Endothelial cell of umbilical vein (primary cell): ENCODE data around the gene WDR49. TPM values are rescaled to one million over a fixed set of nuclear protein-coding genes. Genes with fewer than 3 reads are reported as not detected.

ENCODE experiments used
- BruUV-seq: library from RNA; stranded (reverse); fragments of 400-500 nt; replicated peaks from 2 replicates; lab custom pipeline; 2021; lab: Mats Ljungman, UMichigan
- CTCF ChIA-PET: fragments of 300-600, 350-600 bp; sonication (Branson Sonifier 250); formaldehyde crosslinking; loops from one replicate; lab custom pipeline; 2021; ENCODE audit warnings: antibody characterized with exemption, inconsistent platforms; lab: Charles Lee
- POLR2A ChIA-PET: fragments of 300-600, 350-600 bp; sonication (Branson Sonifier 250); formaldehyde crosslinking; loops from one replicate; lab custom pipeline; 2021; ENCODE audit warnings: antibody characterized with exemption, inconsistent platforms; lab: Charles Lee
- DNase-seq: peaks from one replicate; pipeline ENCODE4 v3.0.0-alpha.2; 2011; ENCODE audit warnings: low read depth, low spot score
- FAIRE-seq: peaks from 2 replicates; lab custom pipeline; 2011; peaks lifted over from hg19 to GRCh38; lab: Jason Lieb, UNC
- H2AFZ ChIP-seq: 2 replicates; pipeline ENCODE4 v1.6.0; 2012; ENCODE audit warnings: low read depth, low read length, control low read depth, inconsistent platforms
- H3K27ac ChIP-seq: 2 replicates; pipeline ENCODE4 v1.5.1; 2011; ENCODE audit warnings: low read depth, mild to moderate bottlenecking, control low read depth, low read length, moderate library complexity; ENCODE audit not compliant: insufficient read depth
- H3K27me3 ChIP-seq, 2 experiments: 2 replicates each; pipeline versions ENCODE4 v1.6.0 to v1.6.1; 2011; ENCODE audit warnings: low read length in 2 of 2, mixed read lengths in 1 of 2; ENCODE audit not compliant: control insufficient read depth in 2 of 2, insufficient read depth in 2 of 2
- H3K36me3 ChIP-seq, 2 experiments: 2 replicates in 1 of 2; 3 replicates in 1 of 2; pipeline ENCODE4 v1.5.1; 2011; ENCODE audit warnings: low read length in 2 of 2, mild to moderate bottlenecking in 1 of 2, moderate library complexity in 1 of 2; ENCODE audit not compliant: control insufficient read depth in 2 of 2, insufficient read depth in 2 of 2; ENCODE audit errors: extremely low read depth in 1 of 2
- H3K4me1 ChIP-seq: 3 replicates; pipeline ENCODE4 v1.5.1; 2011; ENCODE audit warnings: mild to moderate bottlenecking, low read length; ENCODE audit not compliant: control insufficient read depth, insufficient read depth; ENCODE audit errors: extremely low read depth
- H3K4me2 ChIP-seq: 2 replicates; pipeline ENCODE4 v1.6.1; 2011; ENCODE audit warnings: low read length, control low read depth, mixed read lengths; ENCODE audit not compliant: insufficient read depth
- H3K4me3 ChIP-seq, 3 experiments: fragments of 200-600 bp in 1 of 3; sonication (generic), shearing (Covaris generic) in 1 of 3; replicated peaks in 1 of 3; 2 replicates each; pipeline ENCODE4 v1.5.1; 2011 to 2016; ENCODE audit warnings: control low read depth in 3 of 3, low read length in 3 of 3, mild to moderate bottlenecking in 2 of 3, inconsistent platforms in 1 of 3, low read depth in 1 of 3, moderate library complexity in 1 of 3; ENCODE audit not compliant: insufficient read depth in 1 of 3
- H3K79me2 ChIP-seq: 2 replicates; pipeline ENCODE4 v1.6.0; 2012; ENCODE audit warnings: low read length, inconsistent platforms; ENCODE audit not compliant: control insufficient read depth, insufficient read depth
- H3K9ac ChIP-seq: replicated peaks from 2 replicates; pipeline ENCODE3; 2011; ENCODE audit warnings: low read length, control low read depth; ENCODE audit not compliant: insufficient read depth; ENCODE audit errors: extremely low read depth
- H3K9me1 ChIP-seq: replicated peaks from 3 replicates; pipeline ENCODE4 v1.6.0; 2011; ENCODE audit warnings: mild to moderate bottlenecking, low read length; ENCODE audit not compliant: control insufficient read depth, insufficient read depth; ENCODE audit errors: extremely low read depth
- H3K9me3 ChIP-seq: replicated peaks from 2 replicates; pipeline ENCODE4 v1.5.1; 2012; ENCODE audit warnings: low read length, inconsistent platforms; ENCODE audit not compliant: control insufficient read depth, insufficient read depth
- H4K20me1 ChIP-seq: replicated peaks from 2 replicates; pipeline ENCODE3; 2011; ENCODE audit warnings: mild to moderate bottlenecking, low read length; ENCODE audit not compliant: control insufficient read depth, insufficient read depth; ENCODE audit errors: extremely low read depth
- EZH2 ChIP-seq: IDR thresholded peaks from 2 replicates; pipeline ENCODE4 v1.6.1; 2012; ENCODE audit warnings: borderline replicate concordance, low read depth, mild to moderate bottlenecking, moderate library complexity, low read length, inconsistent platforms; ENCODE audit not compliant: severe bottlenecking
- GATA2 ChIP-seq: IDR thresholded peaks from 2 replicates; pipeline ENCODE4 v1.7.0; 2011; ENCODE audit warnings: low read depth, mild to moderate bottlenecking, moderate library complexity, mixed read lengths, low read length; ENCODE audit not compliant: insufficient read length, insufficient read depth
- dilution Hi-C: fragments of 300-500 bp; cut with MboI; formaldehyde crosslinking; loops from one replicate; pipeline ENCODE4 v1.15.0; 2019; ENCODE audit warnings: low sequenced_read_pairs; ENCODE audit not compliant: extremely low pct_ligation_motif_present
- intact Hi-C: fragments of 100-400 bp; cut with micrococcal nuclease; formaldehyde crosslinking; loops from one replicate; pipeline ENCODE4 v1.10.0; 2022
- polyA plus RNA-seq, 4 experiments: library from polyadenylated mRNA; depleted of rRNA in 3 of 4; stranded (reverse) in 3 of 4; unstranded in 1 of 4; fragments of >200 nt; gene quantifications; 2 replicates each; pipeline versions ENCODE4 v1.2.1 to v1.2.3, GENCODE V29; 2011 to 2012; ENCODE audit warnings: missing spikeins in 1 of 4
- total RNA-seq: library from RNA; stranded (reverse); gene quantifications from 2 replicates; pipeline ENCODE4 v1.2.3, GENCODE V29; 2021
- TF ChIP-seq, protein P1 (sequence below), 2 donors: IDR thresholded peaks; 1 replicate in 1 of 2; 2 replicates in 1 of 2; pipeline ENCODE4 v1.5.1; 2011; ENCODE audit warnings: low read length in 2 of 2, mild to moderate bottlenecking in 2 of 2, moderate library complexity in 2 of 2, control low read depth in 1 of 2, inconsistent platforms in 1 of 2, low read depth in 1 of 2; ENCODE audit not compliant: insufficient read depth in 1 of 2; ENCODE audit errors: extremely low read depth in 1 of 2
- TF ChIP-seq, protein P2 (sequence below): IDR thresholded peaks from 2 replicates; pipeline ENCODE4 v1.6.1; 2011; ENCODE audit not compliant: insufficient read depth, insufficient read length

Gene WDR49
- total and polyA plus RNA-seq, 2 donors (not counting 3 experiments of a cell fraction or from before 2014, with no cell fraction given): not detected

DNA sequence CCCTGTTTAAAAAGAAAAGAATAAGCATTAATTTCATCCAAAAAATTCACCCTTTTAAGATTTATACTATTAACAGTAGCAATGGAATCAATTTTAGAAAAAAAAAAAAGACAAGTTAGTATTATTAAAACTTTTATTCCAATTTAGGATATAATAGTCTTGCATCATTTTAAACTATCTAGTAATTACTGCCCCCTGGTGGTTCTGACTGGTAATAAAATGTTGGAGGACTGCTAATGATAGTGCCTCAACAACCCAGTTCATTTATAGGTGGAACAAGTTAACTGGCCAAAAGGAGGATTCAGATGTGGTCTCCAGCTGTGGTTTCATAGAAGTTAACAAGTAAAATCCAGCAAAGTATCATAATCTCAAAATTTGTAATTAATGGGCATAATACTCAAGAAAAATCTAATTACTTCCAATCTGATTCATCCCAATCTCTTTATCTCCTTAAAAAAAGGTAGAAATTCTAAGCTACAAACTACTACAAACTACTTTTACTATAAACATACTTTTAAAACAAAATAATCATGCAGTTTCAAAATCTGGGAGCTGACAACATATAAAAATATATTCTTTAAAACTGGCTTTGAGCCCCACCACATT is 30.7 kb upstream of the WDR49 start:
- Histone ChIP-seq H3K9me3 (no peaks in the 10 kb centered on the region), H4K20me1 (no peaks in the 10 kb centered on the region), H3K4me1 (no peaks in the 10 kb centered on the region), H3K36me3 (peaks cover 0 to 11% of the 10 kb centered on the region in 2 experiments), H3K9me1 (no peaks in the 10 kb centered on the region), H3K9ac (no peak overlapping the region), H3K27ac (no peak overlapping the region), H3K4me2 (no peak overlapping the region), H2AFZ (no peak overlapping the region), H3K79me2 (no peaks in the 10 kb centered on the region), H3K4me3 (no peak overlapping the region), H3K27me3 (no peaks in the 10 kb centered on the region)
- CTCF ChIA-PET: interaction anchor here (0.7 to 3.4 kb wide), 21 partner anchors 9 to 481 kb away, joined by 3 to 96 read pairs (median 6); partner anchors contain the start of genes SERPINI1 and ZBBX
- peak; percentile 74 for DNase-seq
- intact Hi-C loops: loop anchor here (1.0 to 10.0 kb wide), 3 partner anchors 277 to 1670 kb away; partner anchors contain the start of gene ZBBX
- POLR2A ChIA-PET: no interaction called here
- TF ChIP-seq, protein P1, sequence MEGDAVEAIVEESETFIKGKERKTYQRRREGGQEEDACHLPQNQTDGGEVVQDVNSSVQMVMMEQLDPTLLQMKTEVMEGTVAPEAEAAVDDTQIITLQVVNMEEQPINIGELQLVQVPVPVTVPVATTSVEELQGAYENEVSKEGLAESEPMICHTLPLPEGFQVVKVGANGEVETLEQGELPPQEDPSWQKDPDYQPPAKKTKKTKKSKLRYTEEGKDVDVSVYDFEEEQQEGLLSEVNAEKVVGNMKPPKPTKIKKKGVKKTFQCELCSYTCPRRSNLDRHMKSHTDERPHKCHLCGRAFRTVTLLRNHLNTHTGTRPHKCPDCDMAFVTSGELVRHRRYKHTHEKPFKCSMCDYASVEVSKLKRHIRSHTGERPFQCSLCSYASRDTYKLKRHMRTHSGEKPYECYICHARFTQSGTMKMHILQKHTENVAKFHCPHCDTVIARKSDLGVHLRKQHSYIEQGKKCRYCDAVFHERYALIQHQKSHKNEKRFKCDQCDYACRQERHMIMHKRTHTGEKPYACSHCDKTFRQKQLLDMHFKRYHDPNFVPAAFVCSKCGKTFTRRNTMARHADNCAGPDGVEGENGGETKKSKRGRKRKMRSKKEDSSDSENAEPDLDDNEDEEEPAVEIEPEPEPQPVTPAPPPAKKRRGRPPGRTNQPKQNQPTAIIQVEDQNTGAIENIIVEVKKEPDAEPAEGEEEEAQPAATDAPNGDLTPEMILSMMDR (IDR thresholded peaks at IDR 0.05; ENCODE audit: extremely low read depth in 1 of 2, insufficient read depth in 1 of 2, low read depth in 1 of 2, low read length in 2 of 2): peak; percentile 29 to 35
- TF ChIP-seq, protein P2, sequence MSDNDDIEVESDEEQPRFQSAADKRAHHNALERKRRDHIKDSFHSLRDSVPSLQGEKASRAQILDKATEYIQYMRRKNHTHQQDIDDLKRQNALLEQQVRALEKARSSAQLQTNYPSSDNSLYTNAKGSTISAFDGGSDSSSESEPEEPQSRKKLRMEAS: no peak
- no peak for TF ChIP-seq GATA2
- no peak for TF ChIP-seq EZH2
- no TSS peak for BruUV-seq
- dilution Hi-C loops: no loop called here
- peak; percentile 48 for FAIRE-seq
